ENCODE data around the gene NASP. TPM values are rescaled to one million over a fixed set of nuclear protein-coding genes. Genes with fewer than 3 reads are reported as not detected.

Gene NASP
- total RNA-seq, 1 experiment from 2014 or later: 514 TPM

GRCh38 chr1:45660336-45660735, 76.5 kb downstream of the NASP start:
- Histone ChIP-seq H3K14ac (ENCODE audit: insufficient read depth, low read length) (no peak overlapping the region), H4K8ac (replicated peaks; ENCODE audit: insufficient read length, low read depth, low read length) (no peak overlapping the region), H3K18ac (ENCODE audit: insufficient read length, low read depth, low read length) (no peak overlapping the region), H4K5ac (ENCODE audit: insufficient read length, low read depth, low read length) (no peak overlapping the region), H2BK12ac (ENCODE audit: insufficient read length, low read depth, low read length) (no peak overlapping the region), H2BK120ac (ENCODE audit: low read depth, low read length, poor library complexity, severe bottlenecking) (no peak overlapping the region), H2BK20ac (ENCODE audit: low read depth, low read length, poor library complexity, severe bottlenecking) (no peak overlapping the region), H3K27me3 (ENCODE audit: insufficient read depth, low read length) (no peaks in the 10 kb centered on the region), H3K56ac (ENCODE audit: insufficient read length, low read depth, low read length) (no peak overlapping the region), H3K9me3 (ENCODE audit: control insufficient read depth, low read depth, low read length) (no peaks in the 10 kb centered on the region), H2AK5ac (ENCODE audit: insufficient read length, low read length) (no peak overlapping the region), H3K9ac (ENCODE audit: extremely low read depth, insufficient read length, low read length) (no peak overlapping the region), H3K4me1 (ENCODE audit: insufficient read depth, low read length) (no peaks in the 10 kb centered on the region), H3K27ac (ENCODE audit: insufficient read length, low read depth, low read length) (no peak overlapping the region), H3K4ac (ENCODE audit: low read depth, low read length) (no peak overlapping the region), H3K23ac (ENCODE audit: insufficient read length, low read depth, low read length) (no peak overlapping the region), H3K23me2 (ENCODE audit: insufficient read length, low read depth, low read length, poor library complexity, severe bottlenecking) (no peaks in the 10 kb centered on the region), H3K79me2 (ENCODE audit: insufficient read depth, low read length) (peaks cover 13% of the 10 kb centered on the region; the same call in 1 of the 2 replicates), H2BK15ac (ENCODE audit: low read depth, low read length) (no peak overlapping the region), H2AFZ (ENCODE audit: low read length) (no peak overlapping the region), H2BK5ac (ENCODE audit: insufficient read length, low read length) (no peak overlapping the region), H3K4me2 (ENCODE audit: insufficient read depth, insufficient read length, low read length) (no peak overlapping the region), H3K79me1 (ENCODE audit: insufficient read depth, low read depth, low read length, poor library complexity, severe bottlenecking) (peaks cover 9% of the 10 kb centered on the region), H4K20me1 (ENCODE audit: control insufficient read depth, insufficient read depth, insufficient read length) (no peaks in the 10 kb centered on the region), H4K91ac (ENCODE audit: insufficient read length, low read depth, low read length) (no peak overlapping the region), H3T11ph (ENCODE audit: low read length) (no peak overlapping the region)
- Mint-ChIP-seq H3K4me1 (peaks cover 5 to 7% of the 10 kb centered on the region in 2 experiments; a peak in 3 of 4 replicates), H3K4me3 (no peak overlapping the region), H3K27ac (peak overlapping the region in 1 of 3 experiments; percentile 67; a peak in 2 of 7 replicates), H3K36me3 (ENCODE audit: insufficient read depth in 1 of 3, low read depth in 3 of 3) (peaks cover 42 to 63% (median 63%) of the 10 kb centered on the region in 3 experiments), H3K27me3 (ENCODE audit: low read depth) (no peaks in the 10 kb centered on the region; the same call in 1 of the 2 replicates), H3K9me3 (0 out of 5 replicates have a peak, but pooled peaks cover 0 to 3% of the 10 kb centered on the region in 2 experiments)
- WGBS (ENCODE audit: extremely low coverage, insufficient read length, low lambda C conversion rate): no CpG with 5 or more reads among the region's 2 CpGs
- no peak for DNase-seq
- no peak for TF ChIP-seq CTCF (conservative IDR thresholded peaks at IDR 0.05)

Data from H9 (cell line).